AG04449 (cell line): ENCODE measurements around the gene BCL2L1.

Source experiments
- CTCF ChIA-PET: fragments of 350-600 bp; formaldehyde crosslinking; extraction: SDS; loops from one replicate; lab custom pipeline; 2021; ENCODE audit warnings: antibody characterized with exemption; lab: Yijun Ruan, JAX
- POLR2A ChIA-PET: fragments of 400-600, 350-600 bp; formaldehyde crosslinking; extraction: SDS; loops from one replicate; lab custom pipeline; 2020; ENCODE audit warnings: antibody characterized with exemption, inconsistent platforms; lab: Yijun Ruan, JAX
- DNase-seq: peaks from one replicate; pipeline ENCODE4 v3.0.0-alpha.2; 2010; ENCODE audit warnings: low read depth, low spot score
- H3K4me3 ChIP-seq: 2 replicates; pipeline ENCODE4 v1.5.1; 2011; ENCODE audit warnings: low read depth, mild to moderate bottlenecking, control low read depth, low read length
- TF ChIP-seq, protein P1 (sequence below): IDR thresholded peaks from one replicate; pipeline ENCODE4 v1.5.1; 2011; ENCODE audit warnings: mild to moderate bottlenecking, moderate library complexity, low read length, control low read depth, inconsistent platforms; ENCODE audit not compliant: insufficient read depth; ENCODE audit errors: missing control alignments

Gene BCL2L1

DNA sequence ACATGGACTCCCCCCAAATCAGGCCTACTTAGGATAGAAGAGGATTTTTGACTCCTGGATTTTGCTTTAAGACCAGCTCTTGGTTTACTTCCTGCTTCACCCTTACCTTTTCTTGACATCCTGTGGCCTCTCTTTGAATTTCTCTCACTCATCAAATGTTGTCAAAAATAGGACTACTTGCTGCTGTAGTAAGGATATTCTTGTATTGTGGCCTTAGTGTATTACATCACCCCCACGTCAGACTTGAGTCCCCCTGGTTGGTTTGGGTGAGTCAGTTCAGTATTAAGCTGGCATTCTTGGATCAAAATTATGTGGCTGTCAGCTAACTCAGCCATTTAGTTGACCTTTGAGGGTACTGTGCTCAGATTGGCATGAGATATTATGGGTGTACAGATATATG is 17.5 kb upstream of the BCL2L1 start:
- POLR2A ChIA-PET, result interaction anchor here (1.4 kb wide), 1 partner anchor 135 kb away, joined by 4 read pairs; the partner anchor contains the start of gene ID1
- peak overlapping the region; percentile 97 for H3K4me3 ChIP-seq
- TF ChIP-seq, protein P1, sequence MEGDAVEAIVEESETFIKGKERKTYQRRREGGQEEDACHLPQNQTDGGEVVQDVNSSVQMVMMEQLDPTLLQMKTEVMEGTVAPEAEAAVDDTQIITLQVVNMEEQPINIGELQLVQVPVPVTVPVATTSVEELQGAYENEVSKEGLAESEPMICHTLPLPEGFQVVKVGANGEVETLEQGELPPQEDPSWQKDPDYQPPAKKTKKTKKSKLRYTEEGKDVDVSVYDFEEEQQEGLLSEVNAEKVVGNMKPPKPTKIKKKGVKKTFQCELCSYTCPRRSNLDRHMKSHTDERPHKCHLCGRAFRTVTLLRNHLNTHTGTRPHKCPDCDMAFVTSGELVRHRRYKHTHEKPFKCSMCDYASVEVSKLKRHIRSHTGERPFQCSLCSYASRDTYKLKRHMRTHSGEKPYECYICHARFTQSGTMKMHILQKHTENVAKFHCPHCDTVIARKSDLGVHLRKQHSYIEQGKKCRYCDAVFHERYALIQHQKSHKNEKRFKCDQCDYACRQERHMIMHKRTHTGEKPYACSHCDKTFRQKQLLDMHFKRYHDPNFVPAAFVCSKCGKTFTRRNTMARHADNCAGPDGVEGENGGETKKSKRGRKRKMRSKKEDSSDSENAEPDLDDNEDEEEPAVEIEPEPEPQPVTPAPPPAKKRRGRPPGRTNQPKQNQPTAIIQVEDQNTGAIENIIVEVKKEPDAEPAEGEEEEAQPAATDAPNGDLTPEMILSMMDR, result no peak
- no peak for DNase-seq
- CTCF ChIA-PET, result interaction anchor here (1.3 to 3.8 kb wide), 5 partner anchors 12 to 179 kb away, joined by 3 to 46 read pairs (median 12); partner anchors contain the start of gene BCL2L1

DNA sequence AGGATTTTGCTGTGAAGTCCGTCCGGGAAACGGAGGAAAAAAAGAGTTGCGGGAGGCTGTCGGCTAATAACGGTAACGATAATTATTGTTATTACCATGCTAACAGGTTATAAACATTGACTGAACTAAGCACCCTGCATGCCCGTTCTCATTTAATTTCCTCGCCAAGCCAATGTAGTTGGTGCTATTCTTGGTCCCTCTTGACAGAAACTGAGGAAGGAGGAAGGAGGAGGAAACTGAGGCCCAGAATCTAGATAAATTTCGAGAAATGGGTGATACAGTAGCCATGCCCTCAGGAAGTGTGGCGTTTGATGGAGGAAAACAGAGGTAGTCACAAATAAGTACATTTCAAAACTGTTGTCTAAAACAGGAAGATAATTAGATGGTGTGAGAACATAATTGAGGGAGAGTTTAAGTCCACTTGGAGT is 16.9 kb upstream of the BCL2L1 start:
- no peak for DNase-seq
- ChIA-PET CTCF (interaction anchor here (1.0 to 3.8 kb wide), 7 partner anchors 12 to 179 kb away, joined by 3 to 46 read pairs (median 11); partner anchors contain the start of gene BCL2L1), POLR2A (interaction anchor here (0.5 to 1.4 kb wide), 5 partner anchors 8 to 272 kb away, joined by 3 to 4 read pairs (median 3); partner anchors contain the start of gene ID1)
- TF ChIP-seq, protein P1, result no peak
- H3K4me3 ChIP-seq, result peak overlapping the region; percentile 97

- H3K4me3 ChIP-seq, result peak within 1 kb of the TSS; percentile 97
- ChIA-PET POLR2A (interaction anchor here (0.5 to 1.4 kb wide), 5 partner anchors 8 to 273 kb away, joined by 3 to 4 read pairs (median 3); partner anchors contain the start of gene ID1), CTCF (interaction anchor here (0.8 to 3.8 kb wide), 13 partner anchors 12 to 178 kb away, joined by 3 to 46 read pairs (median 5); partner anchors contain the start of gene BCL2L1)
- TF ChIP-seq, protein P1, result peak; percentile 12
- DNase-seq, result peak; percentile 83
These were observed 16.3 kb upstream of the BCL2L1 start, which contains the start of gene TPX2 for GRCh38 chr20:31738729-31739549. Gene TPX2, plus strand, starts transcription at chr20:31739290. Its CDS starts 18,187 bp downstream, at chr20:31757477.

- DNase-seq, result no peak
- TF ChIP-seq, protein P1, result no peak
- ChIA-PET POLR2A (no interaction called here), CTCF (interaction anchor here (0.7 to 6.5 kb wide), 5 partner anchors 8 to 120 kb away, joined by 3 to 84 read pairs (median 13); partner anchors contain the start of gene BCL2L1)
- H3K4me3 ChIP-seq, result no peak overlapping the region
These were observed 8.7 kb upstream of the BCL2L1 start for GRCh38 chr20:31731321-31731717.

- CTCF ChIA-PET, result interaction anchor here (0.6 to 10.4 kb wide), 53 partner anchors 10 to 228 kb away, joined by 3 to 534 read pairs (median 9); partner anchors contain the start of genes ID1, PDRG1 and TPX2
- H3K4me3 ChIP-seq, result peak overlapping the region; percentile 76
- DNase-seq, result peak; percentile 91
- TF ChIP-seq, protein P1, result peak; percentile 88
- POLR2A ChIA-PET, result interaction anchor here (1.0 to 5.7 kb wide), 8 partner anchors 10 to 146 kb away, joined by 3 to 42 read pairs (median 6); no protein-coding TSS in a partner anchor
These were observed 831 bp upstream of the BCL2L1 start for GRCh38 chr20:31723319-31724078.
